ENCODE results near the gene PROS1.
"Not testable (repeated sequence)": the region's sequence is repeated elsewhere in the genome, so short reads cannot be mapped to it uniquely, and the experiment has no call there.

GRCh38 chr3:93913623-93914022 is 60.1 kb downstream of the PROS1 start:
- not testable (repeated sequence) for TF ChIP-seq CTCF (conservative IDR thresholded peaks at IDR 0.05; ENCODE audit: low read depth, low read length); POLR2A (IDR thresholded peaks at IDR 0.05; ENCODE audit: low read depth, low read length); RFX5 (IDR thresholded peaks at IDR 0.05; ENCODE audit: low read depth, low read length); FOS (IDR thresholded peaks at IDR 0.05; ENCODE audit: low read depth, low read length); RCOR1 (IDR thresholded peaks at IDR 0.05; ENCODE audit: insufficient replicate concordance, low read length); MXI1 (IDR thresholded peaks at IDR 0.05; ENCODE audit: borderline replicate concordance, low read depth, low read length); CHD1 (IDR thresholded peaks at IDR 0.05; ENCODE audit: low read depth, low read length); MAZ (IDR thresholded peaks at IDR 0.05; ENCODE audit: borderline replicate concordance, low read depth, low read length); MAFK (IDR thresholded peaks at IDR 0.05; ENCODE audit: low read depth, low read length); ELK1 (IDR thresholded peaks at IDR 0.05; ENCODE audit: borderline replicate concordance, low read depth, low read length); USF2 (IDR thresholded peaks at IDR 0.05; ENCODE audit: low read depth, low read length); CEBPB (IDR thresholded peaks at IDR 0.05; ENCODE audit: low read depth, low read length); NFE2L2 (IDR thresholded peaks at IDR 0.05; ENCODE audit: low read depth, low read length); BHLHE40 (IDR thresholded peaks at IDR 0.05; ENCODE audit: low read depth, low read length)

All from IMR-90 (cell line).